ENCODE measurements around the gene C16orf87. TPM values are rescaled to one million over a fixed set of nuclear protein-coding genes. Genes with fewer than 3 reads are reported as not detected.

C16orf87 gene
- total RNA-seq, 1 donor from 2014 or later, result 28.6 TPM

GRCh38 chr16:46748775-46749705 lies 81.9 kb downstream of the C16orf87 start:
- no peaks in the 10 kb centered on the region for H3K36me3 Mint-ChIP-seq
- no peaks in the 10 kb centered on the region for H3K9me3 Mint-ChIP-seq
- DNase-seq (ENCODE audit: low spot score in 2 of 2, unreplicated experiment in 2 of 2), result no peak
- H3K27ac Mint-ChIP-seq, result peak overlapping the region; percentile 95
- H3K27me3 Mint-ChIP-seq (ENCODE audit: low read depth), result no peaks in the 10 kb centered on the region
- TF ChIP-seq, protein P1, sequence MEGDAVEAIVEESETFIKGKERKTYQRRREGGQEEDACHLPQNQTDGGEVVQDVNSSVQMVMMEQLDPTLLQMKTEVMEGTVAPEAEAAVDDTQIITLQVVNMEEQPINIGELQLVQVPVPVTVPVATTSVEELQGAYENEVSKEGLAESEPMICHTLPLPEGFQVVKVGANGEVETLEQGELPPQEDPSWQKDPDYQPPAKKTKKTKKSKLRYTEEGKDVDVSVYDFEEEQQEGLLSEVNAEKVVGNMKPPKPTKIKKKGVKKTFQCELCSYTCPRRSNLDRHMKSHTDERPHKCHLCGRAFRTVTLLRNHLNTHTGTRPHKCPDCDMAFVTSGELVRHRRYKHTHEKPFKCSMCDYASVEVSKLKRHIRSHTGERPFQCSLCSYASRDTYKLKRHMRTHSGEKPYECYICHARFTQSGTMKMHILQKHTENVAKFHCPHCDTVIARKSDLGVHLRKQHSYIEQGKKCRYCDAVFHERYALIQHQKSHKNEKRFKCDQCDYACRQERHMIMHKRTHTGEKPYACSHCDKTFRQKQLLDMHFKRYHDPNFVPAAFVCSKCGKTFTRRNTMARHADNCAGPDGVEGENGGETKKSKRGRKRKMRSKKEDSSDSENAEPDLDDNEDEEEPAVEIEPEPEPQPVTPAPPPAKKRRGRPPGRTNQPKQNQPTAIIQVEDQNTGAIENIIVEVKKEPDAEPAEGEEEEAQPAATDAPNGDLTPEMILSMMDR (IDR thresholded peaks at IDR 0.05; ENCODE audit: unreplicated experiment), result no peak
- H3K4me3 Mint-ChIP-seq, result no peak overlapping the region
- H3K4me1 Mint-ChIP-seq, result peaks cover 42% of the 10 kb centered on the region

DNA sequence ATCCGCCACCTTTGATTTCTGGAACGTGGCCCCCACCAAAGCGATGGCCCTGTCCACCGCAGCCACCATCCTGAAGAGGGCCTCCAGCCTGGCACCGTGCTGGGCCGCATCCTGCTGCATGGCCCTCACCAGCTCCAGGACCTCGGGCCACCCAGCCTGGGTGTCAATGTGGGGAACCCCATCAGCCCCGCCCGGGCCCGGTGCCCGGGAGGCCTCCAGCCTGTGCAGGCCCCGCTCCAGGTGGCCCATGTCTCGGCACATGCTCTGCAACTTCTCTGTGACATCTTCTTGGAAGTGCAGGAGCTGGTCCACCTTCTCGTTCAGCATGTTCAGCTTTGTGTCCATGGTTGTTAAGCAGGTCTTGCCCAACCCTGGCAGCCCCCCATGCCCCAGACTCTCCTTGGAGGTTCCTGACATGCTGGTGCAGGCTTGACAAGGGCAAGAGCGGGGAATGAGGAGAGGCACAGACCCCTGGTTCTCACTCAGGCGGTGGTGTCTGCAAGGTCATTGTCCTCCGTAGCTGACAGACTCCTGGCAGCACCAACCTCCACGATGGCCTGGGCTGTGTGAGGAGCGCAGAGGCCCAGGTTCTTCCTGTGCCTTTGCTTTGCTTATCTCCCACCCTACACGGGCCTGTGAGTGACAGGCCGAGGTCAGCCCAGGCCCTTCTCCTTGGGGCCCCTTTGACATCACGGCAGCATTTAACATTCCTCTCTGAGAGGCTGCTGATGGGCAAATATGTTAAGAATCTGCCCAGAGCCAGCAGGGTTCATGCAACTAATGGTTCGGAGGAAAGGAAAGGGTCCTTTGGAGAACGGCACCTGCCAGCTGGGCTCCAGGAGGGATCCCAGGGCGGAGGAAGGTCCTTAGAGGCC lies 83.0 kb downstream of the C16orf87 start, which contains the start of gene MYLK3:
Gene MYLK3 (minus strand): TSS at position 568 of the 875 bp plus-strand sequence. CDS start 151 bp downstream, at position 417.
- H3K27ac Mint-ChIP-seq, result peak within 1 kb of the TSS; percentile 95
- no peaks in the 10 kb centered on the region for H3K27me3 Mint-ChIP-seq (ENCODE audit: low read depth)
- DNase-seq (ENCODE audit: low spot score in 2 of 2, unreplicated experiment in 2 of 2), result no peak
- H3K4me3 Mint-ChIP-seq, result no peak within 1 kb of the TSS
- H3K9me3 Mint-ChIP-seq, result no peaks in the 10 kb centered on the region
- TF ChIP-seq, protein P1 (IDR thresholded peaks at IDR 0.05; ENCODE audit: unreplicated experiment), result no peak
- no peaks in the 10 kb centered on the region for H3K36me3 Mint-ChIP-seq
- H3K4me1 Mint-ChIP-seq, result peaks cover 48% of the 10 kb centered on the region

- H3K9me3 Mint-ChIP-seq, result no peaks in the 10 kb centered on the region
- no peak overlapping the region for H3K4me3 Mint-ChIP-seq
- no peak overlapping the region for H3K27ac Mint-ChIP-seq
- DNase-seq (ENCODE audit: low spot score in 2 of 2, unreplicated experiment in 2 of 2), result no peak
- H3K36me3 Mint-ChIP-seq, result no peaks in the 10 kb centered on the region
- TF ChIP-seq, protein P1 (IDR thresholded peaks at IDR 0.05; ENCODE audit: unreplicated experiment), result no peak
- peaks cover 53% of the 10 kb centered on the region for H3K4me1 Mint-ChIP-seq
- no peaks in the 10 kb centered on the region for H3K27me3 Mint-ChIP-seq (ENCODE audit: low read depth)
Observed at GRCh38 chr16:46746821-46747776, 83.9 kb downstream of the C16orf87 start.

Other genes starting within 250 kb of the C16orf87 start
- 5.1 to 7.5 TPM (median 7.0 TPM) in 3 replicates for gene SHCBP1, start 209.8 kb downstream of the C16orf87 start, total RNA-seq
- 99.7 to 115 TPM (median 107 TPM) in 3 replicates for gene VPS35, start 142.0 kb downstream of the C16orf87 start, total RNA-seq
- gene ORC6, start 141.5 kb downstream of the C16orf87 start, total RNA-seq, result 29.7 to 31.0 TPM (median 30.1 TPM) in 3 replicates
- 1.4 to 1.7 TPM (median 1.6 TPM) in 3 replicates for gene MYLK3, start 82.8 kb downstream of the C16orf87 start, total RNA-seq
- gene GPT2, start 53.2 kb upstream of the C16orf87 start, total RNA-seq, result 28.0 to 35.0 TPM (median 30.6 TPM) in 3 replicates
- gene DNAJA2, start 142.5 kb upstream of the C16orf87 start, total RNA-seq, result 65.9 to 68.5 TPM (median 66.9 TPM) in 3 replicates